Measurements from ENCODE around the gene ZNF532.

Gene ZNF532

DNA sequence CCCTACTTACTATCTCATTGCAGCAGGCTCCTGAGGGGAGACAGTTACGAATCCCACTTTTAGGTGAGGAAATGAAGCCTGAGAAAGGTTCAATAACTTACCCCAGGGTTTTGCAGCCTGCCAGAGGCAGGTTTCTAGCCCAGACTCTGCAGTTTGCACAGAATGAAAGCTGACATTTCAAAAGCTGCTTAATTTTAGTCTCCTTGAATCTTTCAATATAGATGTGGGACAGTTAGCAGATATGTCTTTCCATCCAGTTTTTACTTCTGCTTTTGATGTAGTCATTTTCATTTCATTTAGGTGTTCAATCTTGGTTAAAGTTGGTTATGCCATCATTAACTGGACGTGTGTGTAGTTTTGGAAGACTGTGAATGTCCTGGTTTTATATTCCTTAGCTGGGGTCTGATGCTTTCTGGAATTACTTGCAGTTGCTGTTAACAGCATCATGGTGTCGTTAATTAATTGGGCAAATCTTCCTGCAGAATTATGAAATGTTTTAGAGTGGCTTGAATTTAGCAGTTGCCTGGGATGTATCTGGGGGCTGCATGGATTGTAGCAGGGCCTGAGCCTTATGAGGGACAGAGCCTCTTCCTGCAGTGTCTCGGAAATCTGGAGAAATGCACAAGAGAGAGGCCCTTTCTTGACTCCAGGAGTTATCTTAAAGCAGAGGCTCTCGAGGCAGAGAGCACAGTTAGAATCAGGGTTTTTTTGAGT lies 100.8 kb downstream of the ZNF532 start (continued):
- no peak for TF ChIP-seq CSDC2 (CRISPR knock-in tag; IDR thresholded peaks at IDR 0.05)
- TF ChIP-seq, protein P1, sequence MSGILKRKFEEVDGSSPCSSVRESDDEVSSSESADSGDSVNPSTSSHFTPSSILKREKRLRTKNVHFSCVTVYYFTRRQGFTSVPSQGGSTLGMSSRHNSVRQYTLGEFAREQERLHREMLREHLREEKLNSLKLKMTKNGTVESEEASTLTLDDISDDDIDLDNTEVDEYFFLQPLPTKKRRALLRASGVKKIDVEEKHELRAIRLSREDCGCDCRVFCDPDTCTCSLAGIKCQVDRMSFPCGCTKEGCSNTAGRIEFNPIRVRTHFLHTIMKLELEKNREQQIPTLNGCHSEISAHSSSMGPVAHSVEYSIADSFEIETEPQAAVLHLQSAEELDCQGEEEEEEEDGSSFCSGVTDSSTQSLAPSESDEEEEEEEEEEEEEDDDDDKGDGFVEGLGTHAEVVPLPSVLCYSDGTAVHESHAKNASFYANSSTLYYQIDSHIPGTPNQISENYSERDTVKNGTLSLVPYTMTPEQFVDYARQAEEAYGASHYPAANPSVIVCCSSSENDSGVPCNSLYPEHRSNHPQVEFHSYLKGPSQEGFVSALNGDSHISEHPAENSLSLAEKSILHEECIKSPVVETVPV (CRISPR knock-in tag; IDR thresholded peaks at IDR 0.05): no peak
- TF ChIP-seq SNAI2 (CRISPR knock-in tag; IDR thresholded peaks at IDR 0.05): no peak
- TF ChIP-seq ARNTL (CRISPR knock-in tag; IDR thresholded peaks at IDR 0.05; ENCODE audit: borderline replicate concordance, low read depth): no peak
- TF ChIP-seq ZFP30 (CRISPR knock-in tag; IDR thresholded peaks at IDR 0.05): no peak

DNA sequence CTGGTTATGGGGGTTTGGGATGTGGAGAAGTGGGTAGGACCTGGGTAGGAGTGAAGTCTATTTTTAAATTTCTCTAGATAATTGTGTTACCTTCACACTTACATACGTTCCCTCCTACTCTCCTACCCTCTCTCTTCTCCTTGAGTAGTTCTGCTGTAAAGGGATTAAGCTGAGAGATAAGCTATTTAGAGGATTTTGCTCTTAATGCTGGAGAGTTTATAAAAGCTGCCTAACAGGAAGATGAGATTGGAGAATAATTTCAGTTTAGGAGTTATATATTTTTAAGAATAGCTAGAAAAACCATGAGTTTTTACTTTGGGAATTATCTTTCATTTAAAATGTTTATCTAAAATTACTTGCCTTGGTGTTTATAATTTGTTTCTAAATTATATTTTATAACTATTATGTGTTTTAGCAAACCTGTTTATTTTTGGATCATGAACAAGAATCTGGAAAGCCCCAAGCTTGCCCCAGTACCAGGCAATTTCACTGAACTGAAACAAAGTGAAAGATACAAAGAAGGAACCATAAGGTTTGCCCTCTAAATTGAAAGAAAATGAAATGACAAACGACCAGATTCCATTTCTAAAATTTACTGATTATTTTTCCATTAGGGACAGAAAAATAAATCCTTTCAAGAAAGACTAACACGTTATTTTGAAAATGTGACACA lies 101.5 kb downstream of the ZNF532 start:
- no peak for ATAC-seq

More for the DNA sequence above, 101.5 kb downstream of the ZNF532 start:
- TF ChIP-seq ZFP30 (CRISPR knock-in tag; IDR thresholded peaks at IDR 0.05) (no peak), POU6F1 (CRISPR knock-in tag; IDR thresholded peaks at IDR 0.05; ENCODE audit: borderline replicate concordance, low read depth) (no peak), TOX (CRISPR knock-in tag; IDR thresholded peaks at IDR 0.05; ENCODE audit: borderline replicate concordance) (no peak), CSDC2 (CRISPR knock-in tag; IDR thresholded peaks at IDR 0.05) (no peak), BACH2 (CRISPR knock-in tag; IDR thresholded peaks at IDR 0.05; ENCODE audit: borderline replicate concordance) (no peak), GLIS3 (CRISPR knock-in tag; IDR thresholded peaks at IDR 0.05) (no peak), PPARA (CRISPR knock-in tag; IDR thresholded peaks at IDR 0.05; ENCODE audit: borderline replicate concordance) (no peak), ZC3H10 (CRISPR knock-in tag; IDR thresholded peaks at IDR 0.05) (no peak), OSR1 (CRISPR knock-in tag; IDR thresholded peaks at IDR 0.05) (no peak), ESRRG (CRISPR knock-in tag; IDR thresholded peaks at IDR 0.05) (no peak), TSHZ2 (CRISPR knock-in tag; IDR thresholded peaks at IDR 0.05) (no peak), ZNF565 (CRISPR knock-in tag; conservative IDR thresholded peaks at IDR 0.05; ENCODE audit: low read depth) (no peak), SNAI2 (CRISPR knock-in tag; IDR thresholded peaks at IDR 0.05) (no peak)
- TF ChIP-seq, protein P1 (CRISPR knock-in tag; IDR thresholded peaks at IDR 0.05): no peak
- TF ChIP-seq, protein P2, sequence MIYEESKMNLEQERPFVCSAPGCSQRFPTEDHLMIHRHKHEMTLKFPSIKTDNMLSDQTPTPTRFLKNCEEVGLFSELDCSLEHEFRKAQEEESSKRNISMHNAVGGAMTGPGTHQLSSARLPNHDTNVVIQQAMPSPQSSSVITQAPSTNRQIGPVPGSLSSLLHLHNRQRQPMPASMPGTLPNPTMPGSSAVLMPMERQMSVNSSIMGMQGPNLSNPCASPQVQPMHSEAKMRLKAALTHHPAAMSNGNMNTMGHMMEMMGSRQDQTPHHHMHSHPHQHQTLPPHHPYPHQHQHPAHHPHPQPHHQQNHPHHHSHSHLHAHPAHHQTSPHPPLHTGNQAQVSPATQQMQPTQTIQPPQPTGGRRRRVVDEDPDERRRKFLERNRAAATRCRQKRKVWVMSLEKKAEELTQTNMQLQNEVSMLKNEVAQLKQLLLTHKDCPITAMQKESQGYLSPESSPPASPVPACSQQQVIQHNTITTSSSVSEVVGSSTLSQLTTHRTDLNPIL (CRISPR knock-in tag; IDR thresholded peaks at IDR 0.05; ENCODE audit: low read depth): no peak
- TF ChIP-seq, protein P3, sequence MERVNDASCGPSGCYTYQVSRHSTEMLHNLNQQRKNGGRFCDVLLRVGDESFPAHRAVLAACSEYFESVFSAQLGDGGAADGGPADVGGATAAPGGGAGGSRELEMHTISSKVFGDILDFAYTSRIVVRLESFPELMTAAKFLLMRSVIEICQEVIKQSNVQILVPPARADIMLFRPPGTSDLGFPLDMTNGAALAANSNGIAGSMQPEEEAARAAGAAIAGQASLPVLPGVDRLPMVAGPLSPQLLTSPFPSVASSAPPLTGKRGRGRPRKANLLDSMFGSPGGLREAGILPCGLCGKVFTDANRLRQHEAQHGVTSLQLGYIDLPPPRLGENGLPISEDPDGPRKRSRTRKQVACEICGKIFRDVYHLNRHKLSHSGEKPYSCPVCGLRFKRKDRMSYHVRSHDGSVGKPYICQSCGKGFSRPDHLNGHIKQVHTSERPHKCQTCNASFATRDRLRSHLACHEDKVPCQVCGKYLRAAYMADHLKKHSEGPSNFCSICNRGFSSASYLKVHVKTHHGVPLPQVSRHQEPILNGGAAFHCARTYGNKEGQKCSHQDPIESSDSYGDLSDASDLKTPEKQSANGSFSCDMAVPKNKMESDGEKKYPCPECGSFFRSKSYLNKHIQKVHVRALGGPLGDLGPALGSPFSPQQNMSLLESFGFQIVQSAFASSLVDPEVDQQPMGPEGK (CRISPR knock-in tag; IDR thresholded peaks at IDR 0.05; ENCODE audit: borderline replicate concordance): no peak

Data from SK-N-SH treated with all-trans-retinoic acid at 6 μM for 48 hours (cell line).